NCI-H1694 treated with DMSO at 0.1 percent for 48 hours (cell line): ENCODE data around the gene ADARB2.
A peak's percentile ranks its signal among the peaks of the same experiment; 100 is the strongest.

Experiments used
- DNase-seq: peaks from one replicate; lab custom pipeline; 2025; lab: John Stamatoyannopoulos, UW

ADARB2 gene

GRCh38 chr10:1284076-1284475 is 453.2 kb downstream of the ADARB2 start:
- no peak for DNase-seq

- no peak for DNase-seq
Measured at GRCh38 chr10:1281405-1281782, 455.9 kb downstream of the ADARB2 start.

GRCh38 chr10:1280466-1281404 is 456.6 kb downstream of the ADARB2 start:
- no peak for DNase-seq

GRCh38 chr10:1278306-1278705 is 459.0 kb downstream of the ADARB2 start:
- no peak for DNase-seq

GRCh38 chr10:1274701-1275544 is 462.4 kb downstream of the ADARB2 start:
- no peak for DNase-seq

- DNase-seq: no peak
Measured at GRCh38 chr10:1274111-1274661, 463.1 kb downstream of the ADARB2 start.

GRCh38 chr10:1273372-1274105 is 463.8 kb downstream of the ADARB2 start:
- DNase-seq: peak; percentile 31

- DNase-seq: no peak
Measured at GRCh38 chr10:1272777-1273161, 464.6 kb downstream of the ADARB2 start.

- no peak for DNase-seq
Measured at GRCh38 chr10:1272079-1272776, 465.1 kb downstream of the ADARB2 start.

- no peak for DNase-seq
Measured at GRCh38 chr10:1270906-1271305, 466.4 kb downstream of the ADARB2 start.

- no peak for DNase-seq
Measured at GRCh38 chr10:1270490-1270889, 466.8 kb downstream of the ADARB2 start.

- DNase-seq: no peak
Measured at GRCh38 chr10:1268831-1269230, 468.5 kb downstream of the ADARB2 start.

GRCh38 chr10:1267568-1267967 is 469.8 kb downstream of the ADARB2 start:
- no peak for DNase-seq

GRCh38 chr10:1267148-1267547 is 470.2 kb downstream of the ADARB2 start:
- DNase-seq: no peak

GRCh38 chr10:1266033-1266802 is 471.1 kb downstream of the ADARB2 start:
- DNase-seq: no peak

GRCh38 chr10:1264001-1264400 is 473.3 kb downstream of the ADARB2 start:
- no peak for DNase-seq

GRCh38 chr10:1257274-1257673 is 480.1 kb downstream of the ADARB2 start:
- no peak for DNase-seq

GRCh38 chr10:1256432-1256725 is 480.9 kb downstream of the ADARB2 start:
- DNase-seq: no peak

- DNase-seq: peak; percentile 6
Measured at GRCh38 chr10:1255600-1256431, 481.5 kb downstream of the ADARB2 start.

GRCh38 chr10:1255118-1255517 is 482.2 kb downstream of the ADARB2 start:
- DNase-seq: no peak
